ENCODE results near the gene B4GALNT1. TPM values are rescaled to one million over a fixed set of nuclear protein-coding genes. Genes with fewer than 3 reads are reported as not detected.

Gene B4GALNT1
- total RNA-seq, 4 donors from 2014 or later, result 0.36 to 3.0 (median 1.0) TPM

- TF ChIP-seq, protein P1, sequence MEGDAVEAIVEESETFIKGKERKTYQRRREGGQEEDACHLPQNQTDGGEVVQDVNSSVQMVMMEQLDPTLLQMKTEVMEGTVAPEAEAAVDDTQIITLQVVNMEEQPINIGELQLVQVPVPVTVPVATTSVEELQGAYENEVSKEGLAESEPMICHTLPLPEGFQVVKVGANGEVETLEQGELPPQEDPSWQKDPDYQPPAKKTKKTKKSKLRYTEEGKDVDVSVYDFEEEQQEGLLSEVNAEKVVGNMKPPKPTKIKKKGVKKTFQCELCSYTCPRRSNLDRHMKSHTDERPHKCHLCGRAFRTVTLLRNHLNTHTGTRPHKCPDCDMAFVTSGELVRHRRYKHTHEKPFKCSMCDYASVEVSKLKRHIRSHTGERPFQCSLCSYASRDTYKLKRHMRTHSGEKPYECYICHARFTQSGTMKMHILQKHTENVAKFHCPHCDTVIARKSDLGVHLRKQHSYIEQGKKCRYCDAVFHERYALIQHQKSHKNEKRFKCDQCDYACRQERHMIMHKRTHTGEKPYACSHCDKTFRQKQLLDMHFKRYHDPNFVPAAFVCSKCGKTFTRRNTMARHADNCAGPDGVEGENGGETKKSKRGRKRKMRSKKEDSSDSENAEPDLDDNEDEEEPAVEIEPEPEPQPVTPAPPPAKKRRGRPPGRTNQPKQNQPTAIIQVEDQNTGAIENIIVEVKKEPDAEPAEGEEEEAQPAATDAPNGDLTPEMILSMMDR (IDR thresholded peaks at IDR 0.05), result no peak
- ATAC-seq (ENCODE audit: low FRiP score), result no peak
- DNase-seq (ENCODE audit: low spot score), result no peak
These were observed 49.0 kb downstream of the B4GALNT1 start for GRCh38 chr12:57584050-57584449.

DNA sequence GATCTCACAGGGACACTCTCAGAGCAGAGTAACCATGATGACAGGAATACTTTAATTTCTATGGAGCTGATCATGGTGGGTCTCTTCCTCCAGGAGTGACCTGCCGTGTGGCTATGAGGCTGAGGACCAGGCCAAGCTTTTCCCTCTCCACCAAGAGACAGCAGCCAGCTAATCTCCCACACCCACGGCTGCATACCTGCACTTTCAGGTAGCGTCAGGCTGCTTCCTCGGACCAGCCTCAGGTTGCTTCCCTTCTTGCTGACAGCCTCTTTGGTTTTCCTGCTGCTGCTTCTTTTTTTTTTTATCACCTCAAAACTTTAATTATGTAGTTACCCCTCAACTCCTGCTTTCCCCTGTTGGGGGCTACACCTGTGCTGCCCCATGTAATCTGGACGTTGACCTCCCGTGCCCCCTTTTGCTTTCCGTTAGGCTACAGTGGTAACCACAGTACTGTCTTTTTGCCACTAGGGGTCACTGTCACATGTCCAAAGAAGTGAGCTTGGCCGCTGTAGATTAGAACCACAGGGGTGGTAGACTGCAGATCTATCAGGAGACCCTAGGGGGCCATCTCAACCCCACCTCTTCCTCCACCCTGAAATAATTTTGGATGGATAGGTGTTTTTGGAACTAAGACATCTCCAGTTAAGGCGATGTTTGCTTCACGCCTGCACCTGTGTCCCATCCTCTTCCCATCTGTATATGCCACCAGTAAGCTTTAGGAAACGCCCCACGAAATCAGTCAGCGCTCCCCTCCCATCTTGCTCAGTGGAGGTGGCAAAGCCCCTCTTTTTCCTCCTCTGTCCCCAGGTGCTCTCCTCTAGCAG is 49.8 kb downstream of the B4GALNT1 start:
- TF ChIP-seq, protein P1 (IDR thresholded peaks at IDR 0.05), result peak in 2 of 3 donors; percentile 50 to 81
- DNase-seq (ENCODE audit: low spot score), result peak; percentile 56
- peak; percentile 88 for ATAC-seq (ENCODE audit: low FRiP score)

DNA sequence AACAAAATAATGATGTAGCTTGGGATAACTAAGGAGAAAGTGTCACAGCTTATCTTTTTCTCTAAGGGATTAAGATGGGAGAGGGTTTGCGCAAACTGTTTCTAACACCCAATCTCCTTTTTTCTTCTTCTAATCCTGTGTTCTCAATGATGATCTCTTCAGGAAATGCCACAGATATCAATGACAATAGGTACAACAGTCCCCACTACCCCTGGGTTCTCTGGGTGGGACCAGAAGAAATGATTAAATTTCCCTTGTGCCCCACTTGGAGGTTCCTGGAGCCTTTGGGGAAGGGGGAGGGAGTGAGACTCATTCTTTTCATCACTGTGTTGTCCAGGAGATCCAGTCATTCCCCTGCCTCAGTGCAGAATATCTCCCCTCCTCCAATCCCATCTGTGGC is 50.6 kb downstream of the B4GALNT1 start:
- TF ChIP-seq, protein P1 (IDR thresholded peaks at IDR 0.05), result no peak
- ATAC-seq (ENCODE audit: low FRiP score), result no peak
- no peak for DNase-seq (ENCODE audit: low spot score)

DNA sequence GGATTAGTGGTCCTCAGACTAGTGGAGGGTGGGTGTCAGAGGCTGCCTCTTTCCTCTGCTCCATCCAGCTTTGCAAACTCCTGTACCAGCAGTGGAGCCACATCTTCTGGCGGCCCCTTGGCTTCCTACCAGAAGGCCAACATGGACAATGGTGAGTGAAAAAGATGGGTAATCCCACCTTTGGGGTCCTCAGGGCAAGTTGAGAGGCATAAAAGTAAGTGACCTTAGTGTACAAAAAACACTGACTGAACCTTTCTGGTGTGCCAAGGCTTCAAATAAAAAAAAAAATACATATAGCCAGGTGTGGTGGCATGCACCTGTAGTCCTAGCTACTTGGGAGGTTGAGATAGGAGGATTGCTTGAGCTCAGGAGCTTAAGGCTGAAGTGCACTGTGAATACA is 51.2 kb downstream of the B4GALNT1 start:
- no peak for DNase-seq (ENCODE audit: low spot score)
- ATAC-seq (ENCODE audit: low FRiP score), result no peak
- TF ChIP-seq, protein P1 (IDR thresholded peaks at IDR 0.05), result no peak

GRCh38 chr12:57580466-57580795 is 52.6 kb downstream of the B4GALNT1 start:
- TF ChIP-seq, protein P1 (IDR thresholded peaks at IDR 0.05), result no peak
- DNase-seq (ENCODE audit: low spot score) (no peak), ATAC-seq (ENCODE audit: low FRiP score) (no peak)

GRCh38 chr12:57579677-57580465 is 53.1 kb downstream of the B4GALNT1 start:
- ATAC-seq (ENCODE audit: low FRiP score) (no peak), DNase-seq (ENCODE audit: low spot score) (no peak)
- TF ChIP-seq, protein P1 (IDR thresholded peaks at IDR 0.05), result no peak
